ENCODE measurements around the gene NUP58. TPM values are rescaled to one million over a fixed set of nuclear protein-coding genes. Genes with fewer than 3 reads are reported as not detected.

The NUP58 gene
- total RNA-seq, 1 donor from 2014 or later = 22.8 TPM

GRCh38 chr13:25377244-25377962, 76.0 kb downstream of the NUP58 start:
- Histone ChIP-seq H3K9me3 (replicated peaks) (no peaks in the 10 kb centered on the region), H3K27ac (replicated peaks) (no peak overlapping the region), H3K36me3 (no peaks in the 10 kb centered on the region), H3K27me3 (ENCODE audit: low read depth) (peaks cover 53% of the 10 kb centered on the region), H3K4me1 (peaks cover 2% of the 10 kb centered on the region), H3K4me3 (no peak overlapping the region)
- no peak for TF ChIP-seq CTCF (IDR thresholded peaks at IDR 0.05; ENCODE audit: borderline replicate concordance)
- intact Hi-C loops (cut with micrococcal nuclease) = no loop called here
- DNase-seq = no peak

- Histone ChIP-seq H3K9me3 (replicated peaks) (no peaks in the 10 kb centered on the region), H3K27me3 (ENCODE audit: low read depth) (peaks cover 47% of the 10 kb centered on the region), H3K36me3 (no peaks in the 10 kb centered on the region), H3K27ac (replicated peaks) (no peak overlapping the region), H3K4me1 (no peaks in the 10 kb centered on the region), H3K4me3 (no peak overlapping the region)
- DNase-seq = no peak
- TF ChIP-seq CTCF (IDR thresholded peaks at IDR 0.05; ENCODE audit: borderline replicate concordance) = no peak
- intact Hi-C loops (cut with micrococcal nuclease) = no loop called here
Observed at GRCh38 chr13:25378528-25378927, 77.1 kb downstream of the NUP58 start.

- no peaks in the 10 kb centered on the region for H3K4me1 ChIP-seq
- H3K4me3 ChIP-seq = no peak overlapping the region
- H3K27ac ChIP-seq (replicated peaks) = no peak overlapping the region
- no peaks in the 10 kb centered on the region for H3K36me3 ChIP-seq
- no peak for TF ChIP-seq CTCF (IDR thresholded peaks at IDR 0.05; ENCODE audit: borderline replicate concordance)
- H3K9me3 ChIP-seq (replicated peaks) = no peaks in the 10 kb centered on the region
- peaks cover 47% of the 10 kb centered on the region for H3K27me3 ChIP-seq (ENCODE audit: low read depth)
- DNase-seq = no peak
- intact Hi-C loops (cut with micrococcal nuclease) = no loop called here
Observed at GRCh38 chr13:25379011-25379410, 77.6 kb downstream of the NUP58 start.

GRCh38 chr13:25380082-25380481, 78.7 kb downstream of the NUP58 start:
- H3K36me3 ChIP-seq = no peaks in the 10 kb centered on the region
- intact Hi-C loops (cut with micrococcal nuclease) = no loop called here
- H3K4me1 ChIP-seq = no peaks in the 10 kb centered on the region
- peaks cover 47% of the 10 kb centered on the region for H3K27me3 ChIP-seq (ENCODE audit: low read depth)
- no peaks in the 10 kb centered on the region for H3K9me3 ChIP-seq (replicated peaks)
- H3K4me3 ChIP-seq = no peak overlapping the region
- DNase-seq = no peak
- TF ChIP-seq CTCF (IDR thresholded peaks at IDR 0.05; ENCODE audit: borderline replicate concordance) = no peak
- no peak overlapping the region for H3K27ac ChIP-seq (replicated peaks)

- H3K27me3 ChIP-seq (ENCODE audit: low read depth) = peaks cover 47% of the 10 kb centered on the region
- H3K9me3 ChIP-seq (replicated peaks) = no peaks in the 10 kb centered on the region
- TF ChIP-seq CTCF (IDR thresholded peaks at IDR 0.05; ENCODE audit: borderline replicate concordance) = no peak
- H3K4me3 ChIP-seq = no peak overlapping the region
- no peak overlapping the region for H3K27ac ChIP-seq (replicated peaks)
- no peaks in the 10 kb centered on the region for H3K36me3 ChIP-seq
- no peaks in the 10 kb centered on the region for H3K4me1 ChIP-seq
- intact Hi-C loops (cut with micrococcal nuclease) = no loop called here
- no peak for DNase-seq
Observed at GRCh38 chr13:25380741-25381324, 79.4 kb downstream of the NUP58 start.
